Stimulated activated CD8-positive, alpha-beta memory T cell treated with anti-CD3 and anti-CD28 coated beads, Interleukin-4, amount 100 ng/mL, for 4 hours (primary cell): ENCODE results near the gene NECTIN1.

Source experiments
- DNase-seq, 2 donors: peaks; one replicate each; pipeline ENCODE4 v3.0.0-alpha.2; 2020; ENCODE audit warnings: low read depth in 2 of 2, low spot score in 1 of 2

NECTIN1 gene

DNA sequence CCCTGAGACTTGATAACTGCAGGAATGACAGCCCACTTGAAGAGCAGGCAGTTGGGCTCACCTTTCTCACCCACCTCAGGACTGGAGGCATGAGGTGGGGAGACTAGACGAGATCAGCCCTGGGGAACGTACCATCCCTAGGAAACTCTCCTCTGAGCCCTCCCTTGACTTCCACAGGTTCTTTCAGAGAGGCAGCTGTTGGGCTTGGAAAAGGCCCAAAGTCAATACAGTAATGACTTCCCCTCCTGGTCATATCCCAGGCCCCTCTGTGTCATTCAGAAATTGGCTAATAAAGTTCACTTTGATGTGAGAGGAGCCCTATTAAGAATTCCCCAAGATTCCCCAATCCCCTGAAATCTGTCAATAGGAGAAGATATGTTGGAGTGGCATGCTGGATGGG lies 5.8 kb upstream of the NECTIN1 start:
- DNase-seq, result no peak

DNA sequence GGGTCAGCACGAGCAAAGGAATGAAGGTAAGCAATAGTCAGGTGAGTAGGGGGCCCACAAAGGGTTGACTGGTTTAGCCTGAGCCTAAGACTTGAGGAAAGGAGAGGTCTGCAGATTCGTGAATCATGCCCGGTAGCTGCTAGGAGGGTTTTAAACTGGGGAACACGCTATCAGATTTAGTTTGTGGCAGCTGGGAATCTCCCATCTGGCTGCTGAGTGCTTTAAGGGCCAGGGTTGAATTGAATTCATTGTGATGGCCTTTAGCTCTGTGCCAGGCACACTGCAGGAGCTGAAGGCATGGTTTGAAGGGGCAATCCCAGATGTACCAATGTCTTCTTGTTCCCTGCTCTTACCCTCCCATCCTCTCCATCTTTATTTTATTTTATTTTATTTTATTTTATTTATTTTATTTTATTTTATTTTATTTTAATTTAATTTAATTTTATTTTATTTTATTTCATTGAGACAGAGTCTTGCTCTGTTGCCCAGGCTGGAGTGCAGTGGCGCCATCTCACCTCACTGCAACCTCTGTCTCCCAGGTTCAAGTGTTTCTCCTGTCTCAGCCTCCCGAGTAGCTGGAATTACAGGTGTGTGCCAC lies 1.9 kb upstream of the NECTIN1 start:
- DNase-seq, result no peak

DNA sequence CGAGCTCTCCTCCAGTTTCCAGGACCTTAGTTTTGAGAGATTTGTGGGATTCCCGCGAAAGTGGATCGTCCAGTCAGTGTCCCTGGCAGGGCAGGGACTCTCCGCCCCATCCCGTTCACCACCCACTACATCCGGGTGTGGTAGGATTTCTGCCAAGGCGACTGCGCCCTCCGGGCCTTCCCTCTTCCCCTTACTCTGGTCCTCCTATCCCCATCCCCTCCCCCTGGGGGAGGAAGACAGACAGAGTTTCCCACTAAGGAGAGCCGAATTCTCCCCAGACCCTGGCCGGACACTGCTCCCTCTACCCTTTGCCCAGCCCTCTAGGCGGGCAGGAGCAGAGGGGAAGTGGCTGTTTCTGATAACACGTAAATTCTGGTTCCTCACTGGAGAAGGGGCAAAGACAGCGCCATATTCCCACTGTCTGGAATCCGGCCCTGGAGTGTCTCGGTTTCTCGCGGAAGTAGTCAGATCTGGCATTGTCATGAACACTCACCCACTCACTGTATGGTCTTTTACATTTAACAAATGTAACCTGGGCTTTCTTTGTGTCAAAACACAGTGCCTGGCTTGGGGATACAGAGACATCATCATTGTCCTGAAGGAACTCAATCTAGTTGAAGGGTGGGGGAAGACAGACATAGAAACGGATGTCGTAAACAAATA lies 1.1 kb upstream of the NECTIN1 start:
- no peak for DNase-seq

DNA sequence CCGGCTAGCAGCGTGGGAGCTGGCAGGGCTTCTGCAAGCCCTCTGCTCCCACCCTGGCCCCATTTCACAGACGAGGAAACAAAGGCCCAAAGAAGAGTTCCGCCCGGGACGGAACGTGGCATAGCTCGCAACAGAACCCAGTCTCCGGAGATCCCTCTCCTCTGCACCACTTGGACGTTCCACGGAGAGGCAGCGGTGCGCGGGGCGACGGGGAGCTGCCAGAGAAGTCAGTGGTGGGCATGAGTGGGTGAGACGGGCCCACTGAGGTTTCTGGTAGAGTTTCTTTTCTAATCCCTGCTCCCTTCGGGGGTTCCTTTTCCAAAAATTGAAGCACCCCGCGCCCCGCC lies 554 bp upstream of the NECTIN1 start:
- DNase-seq, result no peak

DNA sequence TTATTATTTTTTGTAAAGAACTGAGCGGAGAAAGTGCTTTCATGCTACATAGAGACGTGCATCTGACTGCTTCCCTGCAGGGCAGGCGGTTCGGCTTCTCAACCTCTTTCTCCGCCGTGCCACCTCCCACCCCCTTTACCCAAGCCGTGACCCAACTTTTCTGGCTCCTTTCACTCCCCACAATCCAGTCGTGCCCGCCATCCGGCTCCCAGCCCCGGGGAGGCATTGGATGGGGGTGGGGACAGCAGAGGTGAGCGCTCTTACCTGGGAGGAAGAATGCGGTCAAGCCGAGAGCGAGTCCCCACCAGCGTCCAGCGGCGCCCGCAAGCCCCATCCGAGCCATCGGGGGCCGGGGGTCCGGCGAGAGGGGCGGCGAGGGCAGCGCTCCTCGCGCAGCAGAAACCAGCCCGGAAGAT lies 781 bp downstream of the NECTIN1 start:
- no peak for DNase-seq

DNA sequence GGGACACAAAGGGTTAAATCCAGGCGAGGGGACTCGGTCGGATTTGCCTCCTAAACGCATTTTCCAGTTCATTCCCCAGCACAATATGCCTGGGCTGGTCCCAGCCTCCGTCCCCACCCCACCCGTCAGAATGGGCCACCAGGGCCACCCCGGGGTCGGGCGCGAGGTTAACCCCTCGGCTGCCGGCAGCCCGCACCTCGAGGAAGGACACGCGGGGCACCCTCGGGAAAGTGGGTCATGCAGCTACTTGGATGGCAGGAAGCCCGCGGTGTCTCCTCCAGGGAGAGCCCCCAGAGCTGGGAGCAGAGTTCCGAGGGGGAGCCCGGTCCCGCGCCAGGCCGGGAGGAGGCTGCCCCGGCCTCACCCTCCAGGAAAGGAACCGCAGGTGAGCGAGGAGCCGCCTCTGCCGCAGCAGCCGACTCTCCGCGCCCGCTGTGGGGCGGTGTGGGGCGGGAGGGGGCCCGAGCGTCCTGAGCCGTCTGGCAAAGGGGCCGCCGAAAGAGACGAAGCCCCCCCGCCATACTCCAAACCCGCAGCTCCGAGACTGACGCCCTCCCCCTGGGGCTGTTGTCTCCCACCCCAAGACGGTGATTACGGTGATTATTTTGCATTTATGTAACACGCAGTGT lies 1.4 kb downstream of the NECTIN1 start:
- DNase-seq, result no peak

DNA sequence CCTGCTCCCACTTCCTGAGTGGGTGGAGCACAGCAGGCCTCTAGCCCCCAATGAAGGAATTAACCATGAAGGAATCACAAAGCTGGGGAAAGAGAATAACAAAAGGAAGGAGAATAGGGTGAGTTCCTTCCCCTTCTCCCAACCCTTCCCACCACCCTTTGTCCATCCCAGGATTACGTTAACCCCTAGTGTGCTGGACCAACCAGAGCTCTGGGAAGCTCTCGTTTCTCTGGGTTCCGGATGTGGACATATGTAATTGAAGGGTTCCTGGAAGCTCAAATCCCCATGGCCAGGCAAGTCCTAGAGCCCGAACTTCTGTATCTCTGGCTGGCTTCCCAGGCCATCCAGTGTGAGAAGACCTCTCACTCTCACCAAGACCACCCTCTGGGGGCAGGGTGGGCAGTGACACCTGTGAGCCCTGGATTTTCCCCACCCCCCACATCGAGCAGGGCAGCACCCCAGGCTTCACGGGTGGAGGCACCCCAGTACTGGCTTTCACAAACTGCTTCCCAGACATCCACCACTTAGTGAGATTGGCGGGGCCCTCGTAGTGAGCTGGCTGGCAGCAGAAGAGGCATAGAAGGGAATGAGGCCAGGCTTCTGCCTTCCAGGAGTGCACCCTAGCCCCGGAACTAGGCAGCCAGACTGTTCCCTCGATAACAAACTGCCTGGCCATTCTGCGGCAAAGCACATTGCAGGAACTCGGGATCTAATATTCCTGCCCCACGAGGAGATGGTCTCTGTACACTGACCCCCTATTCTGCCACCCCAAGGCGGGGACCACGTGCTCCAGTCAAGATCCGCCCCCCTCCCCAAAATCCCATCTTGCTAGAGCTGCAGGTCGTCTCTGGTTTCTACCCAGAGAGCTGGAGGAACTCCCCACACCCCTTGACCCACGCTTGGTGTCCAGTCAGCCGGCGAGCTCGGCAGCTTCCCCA lies 2.1 kb downstream of the NECTIN1 start:
- DNase-seq, result no peak

DNA sequence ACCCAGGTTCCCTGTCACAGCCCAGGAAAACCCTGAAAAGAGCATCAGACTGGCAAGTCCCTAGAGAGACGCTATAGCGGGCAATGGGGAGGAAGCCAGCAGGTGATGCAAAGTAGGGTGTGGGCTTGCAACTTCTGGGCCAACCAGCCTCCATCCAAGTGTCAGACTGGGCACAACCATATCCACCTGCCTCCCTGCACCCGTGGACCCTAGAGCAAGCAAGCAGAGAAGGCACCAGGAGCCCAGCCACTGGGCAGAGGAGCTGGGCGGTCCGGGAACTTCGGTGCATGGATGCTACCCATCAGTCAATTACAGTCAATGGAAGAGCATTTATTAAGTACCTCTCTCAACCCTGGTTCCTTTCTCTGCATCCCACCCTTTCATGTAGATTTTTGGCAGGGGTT lies 2.8 kb downstream of the NECTIN1 start:
- DNase-seq, result no peak

DNA sequence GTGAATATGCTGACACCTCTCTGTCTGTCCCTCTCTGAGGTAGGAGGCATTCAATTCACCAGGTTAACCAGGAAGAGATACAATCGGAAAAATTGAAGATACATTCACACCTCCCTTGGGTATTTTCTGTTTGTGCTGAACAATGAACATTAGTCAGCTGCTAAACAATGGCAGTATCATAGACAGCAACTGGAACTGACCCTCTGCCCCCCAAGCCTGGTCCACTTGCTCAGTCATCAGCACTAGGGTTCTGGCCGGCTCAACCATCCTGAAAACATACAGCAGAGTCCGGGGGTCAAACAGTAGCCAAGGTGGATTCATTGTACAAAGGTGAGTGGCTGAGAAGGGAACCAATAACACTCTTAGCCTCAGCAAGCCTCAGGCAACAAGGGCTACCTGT lies 4.0 kb downstream of the NECTIN1 start:
- DNase-seq, result no peak

DNA sequence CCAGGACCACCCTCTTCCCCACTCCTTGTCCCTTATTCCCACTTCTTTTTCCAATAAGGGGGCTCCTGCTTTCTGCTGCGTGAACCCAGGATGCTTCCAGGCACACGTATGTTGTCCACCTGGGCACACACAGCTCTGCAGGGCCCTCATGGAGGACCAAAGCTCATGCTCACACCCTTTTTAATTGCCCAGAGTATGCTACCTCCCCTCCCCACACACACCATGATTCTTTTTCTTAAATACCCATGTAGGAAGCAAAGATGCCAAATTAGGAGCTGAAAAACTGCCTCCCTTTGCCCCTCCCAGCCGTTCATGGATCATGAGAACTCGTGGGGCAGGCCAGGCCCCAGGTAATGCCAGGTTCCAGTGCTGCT lies 5.1 kb downstream of the NECTIN1 start:
- DNase-seq, result no peak

DNA sequence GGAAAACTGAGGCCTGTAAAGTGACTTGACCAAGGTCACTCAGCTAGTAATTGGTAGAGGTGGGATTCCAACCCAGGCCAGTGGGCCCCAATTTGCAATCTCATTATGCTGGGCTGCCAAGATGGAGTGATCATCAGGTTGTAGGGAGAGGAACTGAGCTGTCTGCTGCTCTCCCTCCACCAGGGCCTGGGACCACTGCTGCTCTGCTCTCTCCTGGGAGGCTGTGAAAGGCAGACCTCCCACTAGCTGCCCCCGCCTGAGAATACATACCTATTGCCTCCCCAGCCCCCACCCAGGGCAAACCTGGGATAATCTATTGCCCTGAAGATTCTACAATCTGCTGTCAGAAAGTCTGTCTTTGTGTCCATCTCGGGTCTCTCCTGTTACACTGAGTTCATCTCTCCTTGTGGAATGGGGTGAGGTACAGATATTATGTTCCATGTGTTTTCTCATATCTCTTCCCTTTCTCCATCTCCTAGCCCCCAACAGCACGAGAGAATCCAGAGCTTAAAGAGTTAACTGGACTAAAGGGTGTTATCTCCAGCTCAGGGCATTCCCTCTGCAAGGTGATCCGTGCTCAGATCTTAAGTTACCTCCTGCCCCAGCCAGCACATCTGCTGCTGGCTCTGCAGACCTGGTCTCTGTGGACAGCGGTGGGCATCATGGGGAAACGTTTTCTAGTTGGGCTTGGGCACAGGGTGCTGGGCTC lies 5.6 kb downstream of the NECTIN1 start:
- no peak for DNase-seq

DNA sequence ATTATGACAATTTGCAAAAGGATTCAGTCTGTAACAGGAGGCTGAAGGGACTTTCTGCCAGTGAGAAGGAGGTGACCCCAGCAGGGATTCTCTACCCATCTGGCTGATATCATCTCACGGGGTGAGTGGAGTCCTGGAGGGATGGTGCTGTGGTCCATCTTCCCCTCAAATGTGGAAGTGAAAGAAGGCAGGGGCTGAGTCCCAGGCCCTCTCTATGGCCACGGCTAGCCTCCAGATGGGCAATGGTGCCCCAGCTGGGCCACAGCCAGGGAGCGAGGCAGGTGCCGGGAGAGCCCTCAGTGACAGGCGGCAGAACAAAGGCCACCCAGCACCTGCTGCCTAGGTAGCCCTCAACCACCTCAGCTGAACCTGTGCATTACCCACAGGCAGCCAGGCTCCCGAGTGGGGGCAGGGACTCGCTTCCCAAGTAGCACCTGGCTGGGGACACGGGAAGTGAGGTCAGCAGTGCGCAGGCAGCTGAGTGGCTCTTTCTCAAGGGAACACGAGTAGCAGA lies 6.7 kb downstream of the NECTIN1 start:
- no peak for DNase-seq

DNA sequence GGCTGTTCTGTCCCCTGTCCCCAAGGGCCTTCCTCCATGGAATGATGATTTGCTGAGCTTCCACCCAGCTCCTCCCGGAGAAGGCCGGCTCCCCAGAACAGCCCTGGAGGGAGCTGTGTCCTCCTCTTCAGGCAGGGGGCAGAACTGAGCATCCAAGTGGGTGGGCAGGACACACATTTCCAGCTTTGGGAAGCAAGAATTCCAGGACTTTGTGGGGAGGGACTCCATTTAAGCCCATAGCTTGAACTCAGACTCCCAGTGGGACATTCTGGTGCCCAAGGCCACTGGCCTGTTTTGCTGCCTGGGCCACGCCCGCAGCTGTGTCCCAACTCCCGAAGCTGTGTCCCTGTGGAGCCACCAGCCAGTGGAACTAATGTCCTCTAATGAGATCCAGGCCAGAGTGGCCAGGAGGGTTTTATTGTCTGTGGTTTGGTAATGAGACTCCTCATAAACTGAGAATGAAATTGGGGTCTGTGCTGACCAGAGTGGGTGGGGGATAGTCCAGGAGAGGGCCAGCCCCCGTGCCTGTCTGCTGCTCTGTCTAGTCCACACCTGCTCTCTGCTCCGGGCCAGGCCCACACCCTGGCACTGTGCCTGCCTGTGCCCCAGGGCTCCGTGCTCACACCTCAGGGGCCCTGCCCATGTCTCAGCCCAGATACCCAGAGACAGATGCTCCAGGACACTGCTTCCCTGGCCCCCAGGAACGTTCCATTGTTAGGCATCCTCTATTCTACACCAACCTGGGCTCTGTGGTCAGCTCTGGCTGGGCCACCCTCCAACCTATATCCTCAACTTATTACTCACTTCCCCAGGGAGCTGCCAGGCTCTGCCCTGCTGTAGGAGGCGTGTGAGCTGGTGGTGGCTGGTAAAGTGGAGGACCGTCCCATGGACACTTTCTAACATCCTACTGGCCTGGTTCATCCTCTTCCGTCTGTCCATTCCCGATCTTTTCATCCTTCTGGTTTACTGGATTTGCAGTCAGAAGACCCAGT lies 7.6 kb downstream of the NECTIN1 start:
- DNase-seq, result no peak

DNA sequence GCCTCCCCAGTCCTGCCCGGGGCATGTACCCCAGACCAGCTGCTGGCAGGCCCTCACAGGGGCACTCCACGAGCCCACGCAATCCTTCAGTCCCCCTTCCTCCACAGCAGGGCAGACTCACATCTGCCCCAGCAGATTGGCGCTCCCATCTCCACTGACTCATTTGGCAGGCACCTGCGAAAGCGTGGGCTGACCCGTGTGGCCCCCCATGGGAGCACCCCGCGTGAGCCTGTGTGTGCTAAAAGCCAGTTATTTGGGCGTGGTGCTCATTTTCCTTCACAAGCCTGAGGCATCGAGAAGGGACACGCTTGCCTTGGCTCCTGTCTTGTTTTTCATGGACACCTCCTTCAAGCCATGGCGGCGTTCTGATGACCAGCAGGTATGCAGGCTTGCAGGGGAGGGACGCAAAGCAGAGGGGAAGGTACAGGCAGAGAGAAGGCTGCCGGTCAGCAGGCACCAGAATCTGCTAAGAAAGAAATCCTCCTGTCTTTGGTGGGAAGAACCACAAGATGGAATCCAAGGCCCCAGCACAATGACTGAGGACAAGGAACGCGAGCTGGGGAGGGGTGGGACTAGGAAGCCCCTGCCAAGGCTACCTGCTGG lies 8.6 kb downstream of the NECTIN1 start:
- DNase-seq, result no peak

DNA sequence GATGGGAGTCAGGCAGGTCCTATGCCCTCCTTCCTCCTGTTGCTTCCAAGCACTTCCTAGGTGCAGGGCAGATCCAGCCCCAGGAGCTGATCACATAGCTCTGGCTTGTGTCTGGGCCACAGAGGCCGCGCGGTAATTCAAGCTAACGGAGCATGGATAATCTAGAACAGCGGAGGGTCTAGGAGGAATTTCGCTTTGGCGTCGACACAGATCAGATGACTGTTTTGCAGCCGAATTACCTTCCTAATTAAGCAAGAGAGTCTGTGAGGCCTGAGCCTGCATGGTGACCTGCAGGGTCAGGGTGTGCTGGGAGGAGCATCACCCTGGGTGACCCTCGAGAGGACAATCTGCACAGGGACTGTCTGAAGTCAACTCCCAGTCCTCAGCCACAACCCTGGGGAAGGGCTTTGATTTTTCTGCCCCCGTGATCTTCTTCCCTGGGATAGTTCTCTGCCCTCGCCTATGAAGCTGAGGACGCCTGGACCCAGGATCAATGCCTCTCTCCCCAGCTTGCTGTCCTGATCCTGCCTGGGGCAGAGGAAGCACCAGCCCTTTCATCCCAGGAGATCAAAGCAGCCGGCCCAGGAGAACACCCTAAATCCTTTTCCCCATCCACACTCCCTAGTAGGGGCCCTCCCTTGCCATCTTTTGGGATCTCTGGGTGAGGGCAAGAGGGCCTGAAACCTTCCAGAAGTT lies 11.0 kb downstream of the NECTIN1 start:
- DNase-seq, result no peak

DNA sequence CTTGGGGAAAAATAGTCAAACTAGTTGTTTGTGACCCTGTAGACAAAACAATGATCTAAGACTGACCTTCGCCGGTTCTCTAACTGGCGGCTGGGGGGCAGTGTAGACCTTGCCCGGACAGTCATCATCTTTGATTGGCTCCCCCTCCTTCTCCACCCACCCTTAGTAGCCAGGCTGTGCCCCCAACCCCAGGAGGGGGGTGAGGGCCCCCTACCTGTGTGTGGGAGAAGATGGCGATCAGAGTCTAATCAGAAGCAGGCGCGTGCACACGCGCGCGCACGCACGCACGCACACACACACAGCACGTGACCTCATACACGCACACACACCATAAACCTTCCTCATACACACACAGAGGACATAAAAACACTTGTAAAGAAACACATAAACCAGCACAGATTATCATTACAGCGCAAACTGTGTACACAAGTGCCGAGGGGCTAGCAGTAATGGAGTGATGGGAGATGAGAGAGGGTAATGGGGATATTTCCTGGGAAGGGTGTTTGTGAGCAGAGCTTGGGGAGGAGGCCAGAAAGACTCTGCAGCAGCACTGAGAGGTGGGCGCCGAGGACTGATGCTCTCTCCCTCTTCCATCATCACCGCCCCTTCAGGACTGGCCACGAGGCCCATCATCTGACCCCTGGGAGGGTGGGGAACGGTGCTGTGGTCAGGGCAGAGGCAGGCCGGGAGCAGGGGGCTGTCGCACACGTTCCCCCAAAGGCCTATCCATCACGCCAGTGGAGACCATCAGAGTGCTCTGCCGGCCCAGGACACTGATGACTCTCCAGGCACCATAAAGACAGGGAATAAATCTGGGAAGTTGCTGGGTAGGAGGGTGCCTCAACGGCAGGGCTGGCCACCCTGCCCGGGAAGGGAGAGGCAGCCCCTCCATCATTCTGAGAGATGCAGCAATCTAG lies 12.2 kb downstream of the NECTIN1 start:
- DNase-seq, result no peak

DNA sequence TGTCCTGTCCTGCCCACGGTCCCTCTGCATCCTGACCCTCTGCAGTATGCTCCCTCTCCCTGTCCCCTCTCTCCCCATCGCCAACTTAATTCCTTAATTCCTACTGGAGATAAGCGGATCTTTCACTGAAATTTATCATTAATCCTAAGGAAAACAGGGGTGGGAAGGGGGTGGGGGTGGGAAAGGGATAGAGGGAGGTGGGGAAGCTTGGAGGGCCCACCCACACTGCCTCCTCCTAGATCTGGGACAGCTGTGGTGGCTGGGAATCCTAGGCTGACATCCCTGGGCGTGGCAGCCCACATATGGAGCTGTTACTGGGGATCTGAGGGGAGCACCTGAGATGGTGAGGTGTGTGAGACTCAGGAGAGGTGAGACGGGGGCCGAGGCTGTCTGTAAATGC lies 14.4 kb downstream of the NECTIN1 start:
- no peak for DNase-seq

DNA sequence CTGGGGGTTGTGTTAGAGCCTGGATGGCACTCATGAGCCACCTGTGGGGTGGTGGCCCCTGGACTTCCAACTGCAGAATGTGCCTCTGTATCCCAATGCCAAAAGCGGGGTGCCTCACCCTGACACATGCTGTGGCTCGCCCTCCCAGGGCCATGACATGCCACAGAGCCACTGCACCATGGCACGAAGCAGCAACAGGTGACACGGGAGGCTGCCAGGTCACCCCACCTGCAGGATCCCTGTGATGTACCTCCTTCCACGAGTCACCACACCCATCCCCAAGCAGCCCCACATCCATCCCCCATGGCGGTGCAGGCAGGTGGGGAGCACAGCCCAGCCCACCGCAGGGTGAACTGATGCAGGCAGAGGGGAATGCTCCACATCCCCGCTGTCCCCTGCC lies 14.8 kb downstream of the NECTIN1 start:
- DNase-seq, result no peak
